VCaP (cell line): ENCODE data around the gene ESF1.
"Not testable (repeated sequence)": the region's sequence is repeated elsewhere in the genome, so short reads cannot be mapped to it uniquely, and the experiment has no call there.

Source experiments
- H3K27ac ChIP-seq: fragments of 450-650 bp; 2 replicates; pipeline ENCODE4 v1.5.1; 2017
- TF ChIP-seq, protein P1 (sequence below): fragments of 450-650 bp; conservative IDR thresholded peaks from 2 replicates; pipeline ENCODE4 v1.5.1; 2017; ENCODE audit warnings: mild to moderate bottlenecking, moderate library complexity

The ESF1 gene

DNA sequence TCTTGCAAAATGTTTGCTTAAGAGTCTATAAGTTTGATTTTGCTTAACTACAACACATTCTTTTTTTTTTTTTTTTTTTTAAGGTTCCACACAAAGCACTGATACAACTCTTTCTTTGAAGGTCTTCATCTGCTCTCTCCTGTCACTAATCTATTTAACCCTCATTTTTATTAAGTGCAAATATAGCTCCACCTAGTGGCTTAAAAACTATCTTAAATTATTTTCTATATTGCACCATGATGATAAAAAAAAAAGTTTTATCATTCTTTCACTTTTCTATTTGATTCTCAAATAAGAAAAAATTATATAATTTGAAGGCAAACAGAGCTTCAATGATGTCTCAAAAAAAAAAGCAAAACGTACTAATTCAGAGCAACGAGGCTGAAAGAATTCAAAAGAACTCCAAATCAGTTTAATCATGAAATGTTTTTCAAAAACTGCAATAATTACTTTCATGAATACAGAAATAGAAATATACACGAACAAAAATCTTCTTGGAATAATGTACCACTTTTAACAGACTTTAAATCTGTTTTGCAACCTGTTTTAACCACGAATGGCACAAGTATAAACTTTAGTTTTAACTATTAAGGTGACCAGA, 12.8 kb downstream of the ESF1 start:
- TF ChIP-seq, protein P1, sequence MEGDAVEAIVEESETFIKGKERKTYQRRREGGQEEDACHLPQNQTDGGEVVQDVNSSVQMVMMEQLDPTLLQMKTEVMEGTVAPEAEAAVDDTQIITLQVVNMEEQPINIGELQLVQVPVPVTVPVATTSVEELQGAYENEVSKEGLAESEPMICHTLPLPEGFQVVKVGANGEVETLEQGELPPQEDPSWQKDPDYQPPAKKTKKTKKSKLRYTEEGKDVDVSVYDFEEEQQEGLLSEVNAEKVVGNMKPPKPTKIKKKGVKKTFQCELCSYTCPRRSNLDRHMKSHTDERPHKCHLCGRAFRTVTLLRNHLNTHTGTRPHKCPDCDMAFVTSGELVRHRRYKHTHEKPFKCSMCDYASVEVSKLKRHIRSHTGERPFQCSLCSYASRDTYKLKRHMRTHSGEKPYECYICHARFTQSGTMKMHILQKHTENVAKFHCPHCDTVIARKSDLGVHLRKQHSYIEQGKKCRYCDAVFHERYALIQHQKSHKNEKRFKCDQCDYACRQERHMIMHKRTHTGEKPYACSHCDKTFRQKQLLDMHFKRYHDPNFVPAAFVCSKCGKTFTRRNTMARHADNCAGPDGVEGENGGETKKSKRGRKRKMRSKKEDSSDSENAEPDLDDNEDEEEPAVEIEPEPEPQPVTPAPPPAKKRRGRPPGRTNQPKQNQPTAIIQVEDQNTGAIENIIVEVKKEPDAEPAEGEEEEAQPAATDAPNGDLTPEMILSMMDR: peak; percentile 76
- H3K27ac ChIP-seq: no peak overlapping the region; the same call in 1 of the 2 replicates

- no peak overlapping the region for H3K27ac ChIP-seq
- TF ChIP-seq, protein P1: no peak
These were observed 14.6 kb downstream of the ESF1 start for GRCh38 chr20:13770141-13770540.

- TF ChIP-seq, protein P1: no peak
- H3K27ac ChIP-seq: no peak overlapping the region
These were observed 18.8 kb downstream of the ESF1 start for GRCh38 chr20:13765868-13766416.

GRCh38 chr20:13765299-13765698, 19.4 kb downstream of the ESF1 start:
- H3K27ac ChIP-seq: no peak overlapping the region
- TF ChIP-seq, protein P1: no peak

DNA sequence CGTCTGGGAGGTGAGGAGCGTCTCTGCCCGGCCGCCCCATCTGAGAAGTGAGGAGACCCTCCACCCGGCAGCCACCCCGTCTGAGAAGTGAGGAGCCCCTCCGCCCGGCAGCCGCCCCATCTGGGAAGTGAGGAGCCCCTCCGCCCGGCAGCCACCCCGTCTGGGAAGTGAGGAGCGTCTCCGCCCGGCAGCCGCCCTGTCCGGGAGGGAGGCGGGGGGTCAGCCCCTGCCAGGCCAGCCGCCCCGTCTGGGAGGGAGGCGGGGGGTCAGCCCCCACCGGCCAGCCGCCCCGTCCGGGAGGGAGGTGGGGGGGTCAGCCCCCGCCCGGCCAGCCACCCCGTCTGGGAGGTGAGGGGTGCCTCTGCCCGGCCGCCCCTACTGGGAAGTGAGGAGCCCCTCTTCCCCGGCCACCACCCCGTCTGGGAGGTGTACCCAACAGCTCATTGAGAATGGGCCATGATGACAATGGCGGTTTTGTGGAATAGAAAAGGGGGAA, 24.2 kb downstream of the ESF1 start:
- not testable (repeated sequence) for H3K27ac ChIP-seq

- TF ChIP-seq, protein P1: no peak
- no peak overlapping the region for H3K27ac ChIP-seq
These were observed 25.8 kb downstream of the ESF1 start for GRCh38 chr20:13758884-13759283.

DNA sequence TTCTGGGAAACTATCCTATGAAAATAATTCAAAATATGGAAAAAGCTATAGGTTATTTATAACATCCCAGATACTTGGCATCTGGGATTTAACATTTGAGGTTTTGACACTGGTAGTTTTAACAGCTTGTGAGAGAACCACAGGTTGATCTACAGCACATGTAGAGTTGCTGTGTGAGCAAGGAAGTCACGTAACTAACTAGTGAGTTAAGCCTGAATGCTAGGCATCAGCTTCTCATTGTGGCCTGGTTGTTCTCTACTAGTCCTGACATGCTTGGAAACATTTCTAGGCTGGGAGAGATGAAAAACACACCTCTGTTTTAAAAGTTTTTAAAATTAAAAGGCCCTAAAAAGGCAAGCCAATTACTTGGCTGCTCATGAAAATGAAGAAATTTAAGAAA, 28.2 kb downstream of the ESF1 start:
- TF ChIP-seq, protein P1: no peak
- H3K27ac ChIP-seq: no peak overlapping the region

- H3K27ac ChIP-seq: no peak overlapping the region
- TF ChIP-seq, protein P1: no peak
These were observed 28.9 kb downstream of the ESF1 start for GRCh38 chr20:13755809-13756208.
